Gastroesophageal sphincter (tissue), 4 donors: Measurements from ENCODE around the gene COL4A2. TPM values are rescaled to one million over a fixed set of nuclear protein-coding genes. Genes with fewer than 3 reads are reported as not detected.

Source experiments
- ATAC-seq: fragments of 150-250 bp; one replicate; pipeline ENCODE4 v1.9.1; 2016; ENCODE audit warnings: mild to moderate bottlenecking, moderate library complexity
- H3K27ac ChIP-seq, 4 donors: fragments of 200-600 bp; sonication (generic) in 3 of 4; 1 replicate in 3 of 4; 2 replicates in 1 of 4; pipeline ENCODE4 v1.5.1; 2016 to 2019
- H3K27me3 ChIP-seq: fragments of 200-600 bp; sonication (generic); one replicate; pipeline ENCODE4 v1.5.1; 2019
- H3K36me3 ChIP-seq, 2 donors: fragments of 200-600 bp; sonication (generic); one replicate each; pipeline ENCODE4 v1.5.1; 2019; ENCODE audit warnings: control low read depth in 1 of 2
- H3K4me1 ChIP-seq, 3 donors: fragments of 200-600 bp; sonication (generic); 1 replicate in 2 of 3; 2 replicates in 1 of 3; pipeline ENCODE4 v1.5.1; 2016 to 2019; ENCODE audit warnings: control low read depth in 2 of 3
- H3K4me3 ChIP-seq, 2 donors: fragments of 200-600 bp; sonication (generic); one replicate each; pipeline ENCODE4 v1.5.1; 2019; ENCODE audit warnings: mild to moderate bottlenecking in 1 of 2, moderate library complexity in 1 of 2
- H3K9me3 ChIP-seq, 3 donors: fragments of 200-600 bp; sonication (generic); one replicate each; pipeline ENCODE4 v1.5.1; 2017 to 2019; ENCODE audit warnings: control low read depth in 2 of 3
- CTCF ChIP-seq, 4 experiments: fragments of 200-600 bp in 2 of 4; fragments of 450-650 bp in 2 of 4; sonication (generic) in 1 of 4; IDR thresholded peaks; one replicate each; pipeline ENCODE4 v1.5.1; 2017 to 2019; ENCODE audit warnings: antibody characterized with exemption in 4 of 4, mild to moderate bottlenecking in 2 of 4, moderate library complexity in 2 of 4
- EP300 ChIP-seq: sonication (generic); formaldehyde crosslinking; IDR thresholded peaks from one replicate; pipeline ENCODE4 v1.6.1; 2017; ENCODE audit warnings: antibody characterized with exemption, mild to moderate bottlenecking
- POLR2A ChIP-seq, 2 donors: fragments of 450-650 bp; IDR thresholded peaks; one replicate each; pipeline ENCODE4 v1.6.1; 2017; ENCODE audit warnings: antibody characterized with exemption in 2 of 2, mild to moderate bottlenecking in 2 of 2, moderate library complexity in 1 of 2
- POLR2AphosphoS5 ChIP-seq: sonication (generic); formaldehyde crosslinking; IDR thresholded peaks from one replicate; pipeline ENCODE4 v1.6.1; 2017; ENCODE audit warnings: antibody characterized with exemption
- WGBS, 2 donors: methylation state at CpG; one replicate each; pipeline ENCODE4 v1.1.5; 2018; ENCODE audit warnings: low coverage in 1 of 2; 5-methylcytosine and 5-hydroxymethylcytosine counted together
- total RNA-seq, 4 donors: library from RNA; depleted of rRNA; stranded (reverse); fragments of >200 nt; gene quantifications; one replicate each; pipeline ENCODE4 v1.1.0, GENCODE V29; 2016

COL4A2 gene
- total RNA-seq, 4 donors from 2014 or later: 478 to 945 (median 543) TPM

- Histone ChIP-seq H3K27me3 (no peaks in the 10 kb centered on the region), H3K4me1 (peaks cover 3 to 73% (median 19%) of the 10 kb centered on the region in 3 donors), H3K9me3 (no peaks in the 10 kb centered on the region), H3K36me3 (peaks cover 0 to 18% of the 10 kb centered on the region in 2 donors), H3K27ac (peak overlapping the region; percentile 17 to 99 (median 87)), H3K4me3 (no peak overlapping the region)
- TF ChIP-seq POLR2A (IDR thresholded peaks at IDR 0.05) (no peak), POLR2AphosphoS5 (no peak), CTCF (IDR thresholded peaks at IDR 0.05) (no peak)
- ATAC-seq: no peak
- WGBS, 2 donors: 44 to 62% methylated on average over 6 of the region's 6 CpGs
Observed at GRCh38 chr13:110354123-110354627, 47.1 kb downstream of the COL4A2 start.

GRCh38 chr13:110354715-110355473 lies 47.8 kb downstream of the COL4A2 start:
- Histone ChIP-seq H3K4me3 (no peak overlapping the region), H3K27ac (peak overlapping the region; percentile 34 to 99 (median 80)), H3K36me3 (peaks cover 0 to 18% of the 10 kb centered on the region in 2 donors), H3K4me1 (peaks cover 7 to 73% (median 19%) of the 10 kb centered on the region in 3 donors), H3K27me3 (no peaks in the 10 kb centered on the region), H3K9me3 (no peaks in the 10 kb centered on the region)
- TF ChIP-seq EP300: no peak
- TF ChIP-seq POLR2AphosphoS5: no peak
- no peak for TF ChIP-seq POLR2A (IDR thresholded peaks at IDR 0.05)
- TF ChIP-seq CTCF (IDR thresholded peaks at IDR 0.05): no peak
- ATAC-seq: no peak
- 70 to 100% methylated on average over 1 to 5 of the region's 5 CpGs for WGBS, 2 donors

GRCh38 chr13:110356362-110356761 lies 49.3 kb downstream of the COL4A2 start:
- Histone ChIP-seq H3K27me3 (no peaks in the 10 kb centered on the region), H3K4me3 (no peak overlapping the region), H3K36me3 (peaks cover 0 to 18% of the 10 kb centered on the region in 2 donors), H3K9me3 (no peaks in the 10 kb centered on the region), H3K27ac (peak overlapping the region; percentile 22 to 99 (median 92)), H3K4me1 (peaks cover 7 to 73% (median 25%) of the 10 kb centered on the region in 3 donors)
- peak; percentile 50 for ATAC-seq
- 46% methylated on average over 11 of the region's 12 CpGs; no CpG with 5 or more reads in 1 of the 2 donors for WGBS, 2 donors
- TF ChIP-seq POLR2AphosphoS5 (peak; percentile 43), EP300 (no peak), CTCF (IDR thresholded peaks at IDR 0.05) (no peak)

GRCh38 chr13:110358381-110358780 lies 51.3 kb downstream of the COL4A2 start:
- TF ChIP-seq EP300 (no peak), POLR2A (IDR thresholded peaks at IDR 0.05) (no peak), CTCF (IDR thresholded peaks at IDR 0.05) (no peak), POLR2AphosphoS5 (no peak)
- ATAC-seq: no peak
- no peaks in the 10 kb centered on the region for H3K9me3 ChIP-seq
- no peaks in the 10 kb centered on the region for H3K27me3 ChIP-seq
- no peak overlapping the region for H3K4me3 ChIP-seq
- H3K4me1 ChIP-seq: peaks cover 7 to 73% (median 24%) of the 10 kb centered on the region in 3 donors
- H3K27ac ChIP-seq: peak overlapping the region in 3 of 4 donors; percentile 91 to 99 (median 94)
- H3K36me3 ChIP-seq: peaks cover 0 to 18% of the 10 kb centered on the region in 2 donors
- WGBS, 2 donors: 92 to 100% methylated on average over 1 to 4 of the region's 4 CpGs
